HG02852 (cell line): ENCODE measurements around the gene PSD2.

Experiments
- ATAC-seq: cut with Tn5 transposase; IDR thresholded peaks from one replicate; pipeline ENCODE4 v1.9.1; 2021; ENCODE audit warnings: mild to moderate bottlenecking, moderate library complexity; ENCODE audit not compliant: unreplicated experiment

PSD2 gene

DNA sequence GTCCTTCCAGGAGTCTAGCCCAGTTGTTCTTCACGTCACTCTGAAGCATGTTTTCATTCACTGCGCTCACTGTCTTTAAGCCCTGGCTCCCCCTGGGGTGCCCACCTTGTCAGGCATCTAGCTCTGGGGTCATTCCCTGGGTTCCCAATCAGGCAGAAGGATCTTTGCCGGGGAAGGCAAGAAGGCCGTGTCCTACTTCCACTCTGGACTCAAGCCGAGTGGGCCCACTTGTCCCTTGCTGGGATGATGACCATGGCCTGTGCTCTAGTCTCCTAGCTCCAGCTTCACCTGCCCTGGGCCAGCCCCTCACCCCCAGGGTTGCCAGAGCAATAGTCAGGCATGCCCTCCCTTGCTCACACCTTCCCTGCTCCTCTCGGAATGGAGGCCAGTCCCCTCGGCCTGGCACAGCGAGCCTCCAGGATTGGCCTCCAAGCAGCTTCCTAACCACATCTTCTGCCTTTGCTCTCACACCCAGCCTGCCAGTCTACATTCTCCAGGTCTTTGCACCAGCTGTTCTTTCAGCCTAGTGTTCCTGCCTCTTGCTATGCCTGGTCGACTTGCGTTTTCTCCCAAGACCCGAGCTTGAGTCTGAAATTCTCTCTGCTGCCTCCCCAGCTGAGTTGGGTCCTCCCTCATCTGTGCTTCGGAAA, 32.2 kb upstream of the PSD2 start:
- ATAC-seq: no peak

DNA sequence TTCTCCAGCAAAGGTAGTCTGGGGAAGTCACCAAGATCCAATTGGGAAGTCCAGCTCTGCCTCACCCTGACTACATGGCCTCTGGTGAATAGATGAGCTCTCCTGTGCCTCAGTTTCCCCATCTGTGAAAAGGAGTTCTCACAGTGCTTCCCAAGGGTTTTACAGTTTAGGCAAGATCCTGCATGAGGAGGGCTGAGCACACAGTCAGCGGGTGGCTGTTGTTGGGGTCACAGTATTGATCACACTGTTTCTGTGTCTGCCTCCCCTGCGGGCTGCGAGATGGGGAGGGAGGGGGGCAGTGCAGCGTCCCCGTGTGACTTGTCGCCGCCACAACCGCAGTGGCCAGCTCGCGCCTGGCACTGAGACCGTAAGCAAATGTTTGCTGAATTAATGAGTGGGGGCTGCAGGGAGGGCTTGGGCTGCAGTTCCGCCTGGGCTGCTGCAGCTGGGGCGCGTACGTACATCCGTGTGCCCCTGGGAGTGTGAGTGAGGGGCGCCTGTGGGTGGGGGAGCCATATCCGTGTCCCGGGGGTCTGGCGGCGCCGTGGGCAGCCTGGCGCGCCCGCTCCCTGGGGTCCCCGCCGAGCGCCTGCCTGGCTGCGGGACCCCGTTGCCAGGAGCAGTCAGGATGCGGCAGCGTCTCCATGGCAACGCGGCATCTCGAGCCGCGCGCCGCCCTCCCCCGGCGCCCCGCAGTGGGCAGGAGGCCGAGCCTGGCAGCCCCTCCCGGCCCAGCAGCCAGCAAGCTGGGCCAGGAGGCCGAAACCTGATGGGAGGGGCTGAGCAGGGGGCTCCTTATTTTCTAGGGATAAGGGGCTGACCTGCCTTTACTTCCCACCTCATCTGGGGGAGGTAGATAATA, 31.4 kb upstream of the PSD2 start:
- ATAC-seq: no peak

DNA sequence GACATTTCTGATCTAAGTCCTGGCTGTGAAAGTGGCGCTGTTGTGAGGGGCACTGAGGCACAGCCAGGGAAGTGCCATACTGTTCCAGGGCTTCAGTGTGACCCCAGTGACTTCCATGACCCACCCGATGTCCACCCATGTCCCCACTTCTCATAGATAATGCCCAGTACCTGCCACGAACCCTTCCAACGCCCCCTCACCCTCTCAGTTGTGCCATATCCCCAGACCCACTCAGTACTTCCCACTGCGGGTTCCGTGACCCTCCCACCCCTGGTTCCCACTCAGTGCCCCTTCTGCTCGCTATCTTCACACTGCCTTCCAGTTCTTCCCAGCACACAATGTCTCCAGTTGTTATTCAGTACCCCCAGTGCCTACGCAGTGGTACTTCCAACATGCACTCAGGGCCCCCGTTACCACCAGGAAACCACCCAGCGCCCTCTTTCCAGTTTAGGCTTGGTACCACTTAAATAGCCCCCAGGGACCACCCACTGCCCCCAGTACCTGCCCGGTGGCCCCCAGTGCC, 30.7 kb upstream of the PSD2 start:
- no peak for ATAC-seq

DNA sequence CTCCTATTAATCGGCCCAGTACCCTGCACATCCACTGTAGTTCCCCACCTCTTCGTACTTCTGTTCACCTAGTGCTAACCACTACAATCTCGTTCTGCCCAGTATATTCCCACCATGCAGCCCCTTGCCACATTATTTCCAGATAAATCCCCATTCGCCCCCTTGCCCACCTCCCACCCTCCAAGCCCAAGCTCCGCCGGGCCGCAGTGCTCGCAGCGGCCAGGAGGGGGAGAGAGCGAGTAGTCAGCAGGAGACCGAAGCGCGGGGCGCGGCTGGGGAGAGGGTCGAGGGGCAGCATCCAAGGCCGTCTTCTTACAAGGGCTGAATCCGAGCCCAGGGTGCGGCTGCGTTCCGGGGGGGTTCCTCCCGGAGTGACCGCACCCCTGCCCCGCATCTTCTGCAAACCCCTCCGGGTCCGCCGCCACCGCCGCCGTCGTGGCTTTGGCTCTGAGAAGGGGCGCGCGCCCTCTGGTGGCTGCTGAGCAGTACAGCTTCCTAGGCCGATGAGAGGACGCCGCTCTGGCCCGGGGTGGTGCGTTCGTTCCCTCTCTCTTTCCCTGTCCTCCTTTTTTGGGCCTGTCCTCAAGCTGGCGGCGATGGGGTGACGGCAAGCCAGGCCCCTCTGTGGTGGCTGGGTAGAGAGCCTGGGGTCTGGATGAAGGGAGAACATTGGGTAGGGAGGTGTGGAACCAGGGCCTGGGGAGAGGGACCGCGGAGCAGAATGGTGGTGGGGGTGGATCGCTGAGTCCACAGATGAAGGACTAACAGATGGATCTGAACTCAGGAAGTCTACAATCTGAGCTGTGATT, 30.0 kb upstream of the PSD2 start:
- peak; percentile 78 for ATAC-seq

DNA sequence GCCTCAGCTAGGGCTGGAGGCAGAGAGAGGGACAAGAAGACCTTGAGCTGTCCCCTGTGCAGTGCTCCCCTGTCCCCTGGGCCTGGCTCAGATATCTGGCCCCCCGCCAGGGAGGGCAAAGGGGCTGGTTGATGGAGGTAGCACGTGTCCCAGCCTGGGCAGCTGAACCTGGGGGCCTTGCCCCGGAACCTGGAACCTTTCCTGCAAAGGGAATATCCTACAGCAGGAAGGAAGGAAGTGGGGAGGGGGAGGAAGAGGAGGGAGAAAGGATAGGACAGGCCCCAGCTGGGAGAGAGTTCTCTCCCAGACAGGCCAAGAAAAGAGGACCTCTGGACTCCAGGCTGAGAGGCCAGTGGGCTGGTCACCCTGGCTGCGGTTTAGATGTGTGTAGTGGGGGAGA, 27.6 kb upstream of the PSD2 start:
- no peak for ATAC-seq

DNA sequence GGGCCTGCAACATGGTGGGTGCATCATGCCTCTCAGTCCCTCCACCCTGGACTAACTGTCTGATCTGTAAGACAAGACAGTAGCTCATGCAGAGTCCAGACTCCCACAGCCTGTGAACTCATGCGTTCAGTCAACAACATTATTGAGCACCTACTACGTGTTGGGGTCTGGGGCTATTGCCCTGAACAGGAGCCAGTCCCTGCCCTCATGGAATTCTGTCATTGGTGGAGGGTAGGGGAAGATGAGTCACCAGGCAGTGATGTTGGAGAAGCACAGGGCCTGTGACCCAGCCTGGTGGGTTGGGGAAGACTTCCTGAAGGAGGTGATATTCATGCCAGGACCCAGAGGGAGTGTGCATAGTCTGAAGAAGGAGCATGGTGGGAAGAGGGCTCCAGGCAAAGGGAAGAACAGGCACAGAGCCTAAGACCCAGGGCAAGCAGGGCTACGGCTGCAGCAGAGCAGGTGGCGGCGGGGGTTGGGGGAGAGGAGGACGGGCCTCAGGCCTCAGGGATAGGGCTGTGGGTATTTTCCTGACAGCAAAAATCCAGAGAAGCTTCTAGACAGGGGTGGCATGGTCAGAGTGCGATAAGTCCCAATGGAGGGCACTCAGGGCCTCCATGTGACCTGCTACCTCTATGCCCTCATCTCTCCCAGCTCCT, 26.7 kb upstream of the PSD2 start:
- no peak for ATAC-seq

DNA sequence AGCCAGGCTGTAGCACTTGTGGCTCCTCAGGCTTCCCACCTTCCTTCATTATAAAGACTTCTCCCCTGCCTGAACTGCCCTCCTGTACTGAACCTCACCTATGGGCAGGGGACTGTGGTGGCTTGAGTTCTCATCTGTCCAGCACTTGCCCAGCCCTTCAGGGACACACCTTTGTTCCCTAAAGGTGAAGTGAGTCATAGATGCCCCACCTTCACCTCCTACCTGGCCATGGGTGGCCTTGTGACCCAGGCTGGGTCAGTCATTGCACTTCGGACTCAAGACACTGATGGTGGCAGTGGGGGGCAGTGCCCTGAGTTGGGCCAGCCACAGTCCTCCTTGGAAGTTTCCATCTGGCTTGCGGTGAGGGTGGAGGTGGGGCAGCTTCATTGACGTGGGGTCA, 26.1 kb upstream of the PSD2 start:
- ATAC-seq: no peak

DNA sequence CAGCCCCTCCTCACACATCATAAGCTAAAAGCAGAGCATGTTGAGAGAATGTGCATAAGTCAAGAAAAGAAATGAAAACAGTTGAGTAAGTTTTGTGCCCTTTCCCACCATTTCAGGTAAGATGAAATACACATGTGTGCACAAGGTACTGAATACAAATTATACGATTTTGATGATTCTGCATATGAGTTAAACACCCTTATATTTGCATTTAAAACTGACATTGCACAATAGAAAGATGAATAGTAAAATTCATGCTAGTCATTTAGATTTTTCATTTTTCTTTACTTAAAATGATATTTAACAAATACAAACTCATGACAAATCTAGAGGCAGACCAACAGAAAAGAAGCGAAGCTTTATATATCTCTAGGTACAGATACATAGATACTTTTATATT, 24.9 kb upstream of the PSD2 start:
- ATAC-seq: no peak

DNA sequence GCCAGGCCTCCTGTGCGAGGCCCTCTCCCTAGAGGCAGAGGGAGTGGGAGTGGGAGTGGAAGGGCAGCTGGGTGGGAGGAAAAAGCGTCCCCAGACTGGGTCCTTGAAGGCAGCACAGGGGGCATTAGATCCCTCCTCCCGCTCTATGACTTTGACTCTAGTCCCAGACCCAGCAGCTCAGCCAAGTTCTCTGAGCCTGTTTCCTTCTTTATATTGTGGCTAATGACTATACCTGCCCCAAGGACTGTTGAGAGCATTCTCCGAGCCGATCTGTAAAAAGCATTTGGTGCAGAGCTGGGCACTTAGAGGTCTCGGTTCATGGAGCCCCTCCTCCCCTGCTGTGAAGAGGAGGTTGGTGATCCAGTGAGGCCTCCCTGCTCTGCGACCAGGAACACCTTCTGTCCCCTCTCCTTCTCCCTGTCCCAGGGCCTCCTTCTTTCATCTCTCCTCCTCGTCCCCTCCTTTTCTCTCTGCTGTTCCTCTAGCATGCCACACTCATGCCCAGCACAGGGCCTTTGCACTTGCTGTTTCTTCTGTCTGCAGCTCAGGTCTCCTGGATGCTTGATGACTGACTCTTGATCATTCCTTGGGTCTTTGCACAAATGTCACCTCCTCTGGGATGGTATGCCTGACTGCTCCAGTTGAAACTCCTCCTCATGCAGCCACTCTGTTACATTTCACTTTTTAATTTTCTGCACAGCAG, 23.4 kb upstream of the PSD2 start:
- no peak for ATAC-seq

DNA sequence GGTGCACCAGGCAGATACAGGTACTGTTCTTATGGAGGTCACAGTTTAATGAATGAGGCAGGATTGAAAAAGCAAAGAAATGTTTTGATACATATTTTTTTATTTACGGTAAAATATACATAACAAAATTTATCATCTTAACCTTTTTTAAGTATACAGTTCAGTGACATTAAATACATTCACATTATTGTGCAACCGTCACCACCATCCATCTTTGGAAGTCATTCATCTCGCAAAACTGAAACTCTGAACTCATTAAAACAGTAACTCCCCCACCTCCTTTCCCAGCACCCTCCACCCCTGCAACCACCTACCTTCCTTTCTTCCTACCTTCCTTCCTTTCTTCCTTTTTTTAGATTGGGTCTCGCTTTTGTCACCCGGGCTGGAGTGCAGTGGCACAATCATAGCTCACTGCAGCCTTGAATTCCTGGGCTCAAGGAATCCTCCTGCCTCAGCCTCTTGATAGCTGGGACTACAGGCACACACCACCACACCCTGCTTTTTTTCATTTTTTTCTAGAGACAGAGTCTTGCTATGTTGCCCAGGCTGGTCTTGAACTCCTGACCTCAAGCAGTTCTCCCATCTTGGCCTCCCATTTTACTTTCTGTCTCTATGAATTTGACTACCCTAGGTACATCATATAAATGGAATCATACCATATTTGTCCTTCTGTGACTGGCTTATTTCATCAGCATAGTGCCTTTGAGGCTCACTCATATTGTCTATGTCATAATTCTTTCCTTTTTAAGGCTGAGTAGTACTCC, 22.5 kb upstream of the PSD2 start:
- ATAC-seq: no peak

DNA sequence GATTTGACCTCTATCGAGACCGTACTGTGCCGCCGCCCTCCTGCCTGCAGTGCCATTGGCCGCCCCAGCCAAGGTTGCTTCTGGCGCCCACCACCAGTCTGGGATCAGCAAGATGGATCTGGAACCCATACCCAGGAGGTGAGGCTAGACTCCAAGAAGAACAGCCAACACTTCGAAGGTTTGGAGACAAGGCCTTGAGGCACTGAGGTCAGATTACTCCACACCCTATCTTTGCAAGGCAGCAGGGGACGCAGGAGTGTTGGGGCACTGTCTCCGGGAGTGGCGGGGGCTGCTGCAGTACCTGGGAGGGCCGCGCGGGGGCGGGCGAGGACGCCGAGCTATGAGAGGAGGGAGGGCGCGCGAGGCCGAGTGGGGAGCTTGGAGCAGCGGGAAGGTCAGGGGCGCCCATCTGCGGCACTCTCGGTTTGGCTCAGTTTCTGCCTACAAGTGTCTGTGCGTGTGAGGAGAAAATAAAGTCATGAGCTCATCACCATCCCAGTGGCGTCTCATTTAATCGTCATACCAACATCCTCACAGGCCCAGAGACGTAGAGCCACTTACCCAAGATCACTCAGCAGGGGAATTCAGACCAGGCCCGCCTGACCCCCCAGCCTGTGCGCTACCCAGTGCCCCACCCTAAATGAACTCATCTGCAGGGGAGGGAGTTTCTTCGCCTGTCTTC, 20.5 kb upstream of the PSD2 start:
- ATAC-seq: peak; percentile 87

DNA sequence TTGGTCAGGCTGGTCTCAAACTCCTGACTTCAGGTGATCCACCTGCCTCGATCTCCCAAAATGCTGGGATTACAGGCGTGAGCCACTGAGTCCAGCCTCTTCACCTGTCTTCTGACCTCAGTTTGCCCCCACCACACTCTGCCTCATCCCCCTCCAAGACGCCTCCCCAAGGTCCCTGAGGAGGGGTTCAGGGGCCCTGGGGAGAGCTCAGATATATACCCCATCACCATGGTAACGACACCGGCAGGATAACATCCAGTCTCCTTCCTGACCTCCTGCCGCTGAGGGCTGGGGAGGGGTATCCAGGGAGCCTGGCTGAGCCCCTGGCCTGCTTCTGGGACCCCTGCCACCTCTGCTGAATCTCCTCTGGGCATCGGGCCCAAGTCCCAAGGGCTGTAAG, 19.7 kb upstream of the PSD2 start:
- no peak for ATAC-seq

DNA sequence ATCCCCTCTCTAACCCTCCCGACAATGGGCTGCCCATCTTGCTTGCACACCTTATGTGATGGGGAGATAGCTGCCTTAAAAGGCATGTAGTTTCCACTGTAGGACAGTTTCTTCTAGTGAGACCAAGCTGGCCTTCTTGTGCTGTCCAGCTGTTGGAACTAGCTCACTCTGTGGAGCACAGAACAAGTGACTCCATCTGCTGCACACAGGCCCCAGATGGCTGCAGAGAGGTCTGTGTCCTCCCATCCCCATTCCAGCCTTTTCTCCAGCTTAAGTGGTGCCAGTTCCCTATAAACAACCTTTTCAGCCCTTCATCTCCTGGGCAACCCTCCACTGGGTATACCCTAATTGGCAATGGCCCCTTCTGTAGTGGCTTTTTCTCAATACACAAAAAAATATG, 18.7 kb upstream of the PSD2 start:
- ATAC-seq: no peak

DNA sequence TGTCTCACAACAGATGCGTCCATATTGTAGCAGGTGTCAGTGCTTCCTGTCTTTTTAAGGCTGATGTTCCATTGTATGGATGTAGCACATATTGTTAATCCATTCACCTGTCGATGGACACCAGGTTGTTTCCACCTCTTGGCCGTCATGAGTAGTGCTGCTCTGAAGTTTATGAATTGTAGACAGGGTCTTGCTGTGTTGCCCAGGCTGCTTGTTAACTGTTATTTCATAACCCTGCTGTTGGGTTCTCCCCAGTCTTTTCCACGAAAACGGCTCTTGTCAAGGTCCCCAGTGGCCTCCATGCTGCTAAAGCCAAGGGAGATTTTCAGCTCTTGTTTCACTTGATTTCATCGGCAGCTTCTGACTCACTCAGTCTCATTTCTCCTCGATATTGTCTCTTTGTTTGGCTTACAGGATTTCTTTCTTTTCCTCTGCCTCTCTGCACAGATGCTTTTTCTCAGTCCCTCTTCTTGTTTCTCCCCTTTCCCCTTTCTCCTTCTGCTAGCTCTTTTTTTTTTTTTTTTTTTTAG, 12.1 kb upstream of the PSD2 start:
- no peak for ATAC-seq

DNA sequence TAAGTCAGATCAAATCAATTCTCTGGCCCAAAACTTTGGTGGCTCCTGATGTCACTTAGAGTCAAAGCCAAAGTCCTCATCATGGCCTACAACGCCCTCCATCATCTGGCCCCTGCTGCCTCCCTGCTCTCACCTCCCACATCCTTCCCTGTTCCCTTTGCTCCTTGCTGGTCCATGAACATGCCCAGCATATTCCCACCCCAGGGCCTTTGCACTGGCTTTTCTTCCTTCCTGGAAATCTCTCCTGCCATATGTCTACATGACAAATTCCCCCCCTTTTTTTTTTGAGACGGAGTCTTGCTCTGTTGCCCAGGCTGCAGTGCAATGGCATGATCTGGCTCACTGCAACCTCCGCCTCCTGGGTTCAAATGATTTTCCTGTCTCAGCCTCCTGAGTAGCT, 11.1 kb upstream of the PSD2 start:
- ATAC-seq: no peak

DNA sequence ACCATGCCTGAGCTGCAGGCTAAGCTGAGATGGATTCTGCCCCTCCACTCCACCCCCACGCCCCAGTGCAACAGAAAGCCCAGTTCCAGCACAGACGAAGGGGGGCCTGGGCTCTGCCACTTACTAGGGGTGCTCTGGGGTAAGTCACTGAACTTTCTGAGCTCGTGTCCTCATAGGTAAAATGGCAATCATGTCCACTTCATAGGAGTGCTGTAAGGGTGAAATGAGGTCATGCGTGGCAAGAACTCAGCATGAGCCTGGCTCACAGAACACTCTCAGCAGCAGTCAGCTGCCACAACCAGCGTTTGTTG, 8.4 kb upstream of the PSD2 start:
- no peak for ATAC-seq

DNA sequence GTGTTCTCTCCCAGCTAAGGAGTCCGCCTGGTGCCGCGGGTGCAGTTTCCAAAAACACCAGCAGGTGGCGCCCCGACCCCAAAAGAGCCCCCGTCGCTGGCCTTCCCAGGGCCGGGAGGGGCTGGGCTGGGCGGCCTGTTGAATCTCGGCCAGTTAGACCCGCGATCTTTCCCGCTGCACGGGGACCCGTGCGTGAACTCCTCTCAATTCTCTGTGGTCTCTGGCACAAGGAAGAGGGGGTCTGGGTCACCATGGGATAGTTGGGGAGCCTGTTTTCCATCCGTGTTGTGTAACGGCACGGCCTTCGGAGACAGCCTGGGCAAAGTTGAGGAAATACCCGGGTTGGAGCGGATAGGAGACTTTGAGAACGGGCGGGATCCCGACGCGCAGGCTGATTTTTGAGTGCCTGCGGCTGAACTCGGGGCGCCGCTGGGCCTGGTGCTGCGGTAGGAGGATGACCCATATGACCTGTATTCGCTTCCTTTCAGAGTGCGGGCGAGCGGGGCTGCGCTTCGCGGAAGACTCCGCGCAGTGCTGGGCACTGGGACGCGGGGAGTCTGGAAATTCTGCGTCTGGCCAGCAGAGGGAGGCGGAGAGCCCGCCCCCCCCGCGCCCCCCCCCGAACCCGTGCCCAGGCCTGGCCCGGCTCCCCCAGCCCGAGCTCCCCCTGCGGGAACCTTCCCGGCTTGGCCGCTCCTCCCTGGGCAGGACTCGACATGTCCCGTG, 7.9 kb upstream of the PSD2 start:
- peak; percentile 88 for ATAC-seq

DNA sequence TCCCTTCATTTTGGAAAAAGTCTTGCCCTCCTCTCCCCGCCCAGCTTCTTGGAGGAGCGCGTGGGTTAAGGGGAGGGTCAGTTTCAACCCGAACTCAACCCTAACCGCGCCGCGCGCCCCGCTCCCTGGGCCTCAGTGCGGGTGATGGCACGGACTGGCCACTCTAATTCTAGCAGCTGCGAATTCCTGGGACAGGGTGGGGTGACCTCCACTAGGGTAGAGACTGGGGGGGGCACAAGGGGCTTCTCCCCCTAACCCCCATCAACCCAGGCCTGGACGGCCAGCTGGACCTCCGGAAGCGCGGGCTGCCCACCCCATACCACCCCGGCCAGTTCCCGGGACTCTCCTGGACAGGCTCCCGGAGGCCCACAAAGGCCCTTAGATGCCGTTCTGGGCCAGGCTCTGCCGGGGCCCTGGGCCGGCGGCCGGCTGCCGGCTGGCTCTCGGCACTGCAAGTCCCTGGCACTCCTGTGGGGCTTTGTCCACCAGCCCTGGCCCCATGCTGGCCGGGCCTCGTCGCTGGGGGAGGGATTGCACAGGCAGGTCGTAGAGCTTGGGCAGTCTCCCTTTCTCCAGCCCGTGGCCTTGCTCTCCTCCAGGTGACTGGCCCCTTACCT, 7.2 kb upstream of the PSD2 start:
- no peak for ATAC-seq
